HCT116 (cell line): ENCODE data around the gene GSC2. TPM values are rescaled to one million over a fixed set of nuclear protein-coding genes. Genes with fewer than 3 reads are reported as not detected.

Source experiments
- ATAC-seq: fragments of 200-7000 bp; cut with Tn5 transposase; 2 replicates; pipeline ENCODE4 v1.9.1; 2020; ENCODE audit warnings: mild to moderate bottlenecking, moderate library complexity
- BruUV-seq: library from RNA; stranded (reverse); fragments of 400-500 nt; replicated peaks from 2 replicates; lab custom pipeline; 2021; lab: Mats Ljungman, UMichigan
- CTCF ChIA-PET: fragments of 300-600 bp; sonication (Branson Sonifier 250); formaldehyde crosslinking; loops from one replicate; lab custom pipeline; 2021; ENCODE audit warnings: antibody characterized with exemption; lab: Charles Lee
- POLR2A ChIA-PET: fragments of 300-600, 350-600 bp; sonication (Branson Sonifier 250); formaldehyde crosslinking; loops from one replicate; lab custom pipeline; 2021; ENCODE audit warnings: antibody characterized with exemption; lab: Charles Lee
- RAD21 ChIA-PET, 2 experiments: fragments of 300-600 bp; sonication (Branson Sonifier 250); formaldehyde crosslinking; loops; one replicate each; lab custom pipeline; 2023; ENCODE audit warnings: low total read pairs in 2 of 2; ENCODE audit not compliant: uncharacterized antibody in 2 of 2, unreplicated experiment in 2 of 2, low non-redundant PET in 1 of 2; lab: Charles Lee
- DNase-seq: peaks from one replicate; pipeline ENCODE4 v3.0.0-alpha.2; 2010; ENCODE audit warnings: low read depth, low spot score
- H2AFZ ChIP-seq: fragments of 200-600 bp; shearing (Covaris generic), sonication (generic); 2 replicates; pipeline ENCODE4 v1.6.1; 2017; ENCODE audit warnings: low read depth, mixed run types, mixed read lengths, antibody characterized with exemption, low read length; ENCODE audit not compliant: poor library complexity, severe bottlenecking
- H3K27ac ChIP-seq: 2 replicates; pipeline ENCODE4 v1.5.1; 2012; ENCODE audit warnings: low read depth, low read length
- H3K27me3 ChIP-seq: fragments of 200-600 bp; sonication (generic); 2 replicates; pipeline ENCODE4 v1.6.1; 2016; ENCODE audit warnings: mixed run types, low read length, mixed read lengths; ENCODE audit not compliant: insufficient read depth
- H3K36me3 ChIP-seq, 2 experiments: fragments of 200-500 bp in 1 of 2; fragments of 200-600 bp in 1 of 2; sonication (Bioruptor generic) in 1 of 2; sonication (generic) in 1 of 2; 2 replicates each; pipeline versions ENCODE4 v1.5.1 to v1.6.1; 2014 to 2016; ENCODE audit warnings: low read length in 2 of 2, inconsistent platforms in 1 of 2, mixed read lengths in 1 of 2, mixed run types in 1 of 2; ENCODE audit not compliant: insufficient read depth in 2 of 2, control insufficient read depth in 1 of 2
- H3K4me1 ChIP-seq, 2 experiments: fragments of 200-600 bp in 1 of 2; sonication (generic) in 1 of 2; 2 replicates each; pipeline versions ENCODE4 v1.5.1 to v1.6.1; 2012 to 2017; ENCODE audit warnings: low read length in 2 of 2, inconsistent platforms in 1 of 2, mild to moderate bottlenecking in 1 of 2, mixed read lengths in 1 of 2, mixed run types in 1 of 2, moderate library complexity in 1 of 2; ENCODE audit not compliant: insufficient read depth in 2 of 2, control insufficient read depth in 1 of 2
- H3K4me2 ChIP-seq: fragments of 200-600 bp; sonication (generic); 2 replicates; pipeline ENCODE4 v1.6.1; 2017; ENCODE audit warnings: mixed run types, low read length, mixed read lengths
- H3K4me3 ChIP-seq, 2 experiments: fragments of 200-600 bp in 1 of 2; sonication (generic) in 1 of 2; replicated peaks in 1 of 2; 2 replicates each; pipeline ENCODE4 v1.5.1; 2011 to 2016; ENCODE audit warnings: low read length in 2 of 2, control low read depth in 1 of 2, low read depth in 1 of 2, mild to moderate bottlenecking in 1 of 2, mixed read lengths in 1 of 2, mixed run types in 1 of 2
- H3K79me2 ChIP-seq: fragments of 200-600 bp; sonication (generic); 2 replicates; pipeline ENCODE4 v1.6.1; 2017; ENCODE audit warnings: mild to moderate bottlenecking, mixed run types, low read length, moderate library complexity, mixed read lengths; ENCODE audit not compliant: insufficient read depth
- H3K9ac ChIP-seq: fragments of 200-600 bp; sonication (generic); 2 replicates; pipeline ENCODE4 v1.6.1; 2016; ENCODE audit warnings: low read length, mixed read lengths
- H3K9me2 ChIP-seq: fragments of 200-600 bp; sonication (generic), shearing (Covaris generic); 2 replicates; pipeline ENCODE4 v1.6.1; 2017; ENCODE audit warnings: mixed run types, mild to moderate bottlenecking, moderate library complexity; ENCODE audit not compliant: insufficient read depth
- H3K9me3 ChIP-seq, 2 experiments: fragments of 200-500 bp in 1 of 2; fragments of 200-600 bp in 1 of 2; sonication (Bioruptor generic) in 1 of 2; sonication (generic) in 1 of 2; 2 replicates each; pipeline ENCODE4 v1.6.1; 2014 to 2017; ENCODE audit warnings: low read length in 2 of 2, mixed read lengths in 2 of 2, inconsistent platforms in 1 of 2, low read depth in 1 of 2, mild to moderate bottlenecking in 1 of 2, mixed run types in 1 of 2, moderate library complexity in 1 of 2; ENCODE audit not compliant: control insufficient read depth in 1 of 2, insufficient read depth in 1 of 2
- H4K20me1 ChIP-seq: fragments of 200-600 bp; sonication (generic), shearing (Covaris generic); 2 replicates; pipeline ENCODE4 v1.6.1; 2017; ENCODE audit warnings: mixed run types, mild to moderate bottlenecking, moderate library complexity; ENCODE audit not compliant: insufficient read depth
- ATF3 ChIP-seq: IDR thresholded peaks from 2 replicates; pipeline ENCODE4 v1.6.1; 2012
- CBX3 ChIP-seq: IDR thresholded peaks from 2 replicates; pipeline ENCODE4 v1.6.1; 2012; ENCODE audit warnings: low read depth
- EGR1 ChIP-seq: IDR thresholded peaks from 2 replicates; pipeline ENCODE4 v1.6.1; 2012; ENCODE audit warnings: low read depth
- ELF1 ChIP-seq: IDR thresholded peaks from 2 replicates; pipeline ENCODE4 v1.6.1; 2012; ENCODE audit warnings: low read depth, borderline replicate concordance
- EZH2phosphoT487 ChIP-seq: fragments of 200-600 bp; IDR thresholded peaks from 2 replicates; pipeline ENCODE4 v1.6.1; 2018; ENCODE audit warnings: antibody characterized with exemption, borderline replicate concordance
- FOSL1 ChIP-seq: IDR thresholded peaks from 2 replicates; pipeline ENCODE4 v1.6.1; 2012; ENCODE audit warnings: low read depth
- POLR2A ChIP-seq: IDR thresholded peaks from 2 replicates; pipeline ENCODE4 v1.7.0; 2011; ENCODE audit warnings: borderline replicate concordance; ENCODE audit not compliant: insufficient read depth, insufficient read length; ENCODE audit errors: extremely low read depth
- REST ChIP-seq: IDR thresholded peaks from 2 replicates; pipeline ENCODE4 v1.6.1; 2012; ENCODE audit warnings: low read depth
- SIN3A ChIP-seq: IDR thresholded peaks from 2 replicates; pipeline ENCODE4 v1.6.1; 2012; ENCODE audit warnings: low read depth
- SRF ChIP-seq: IDR thresholded peaks from 2 replicates; pipeline ENCODE4 v1.6.1; 2012; ENCODE audit warnings: low read depth
- ZFX ChIP-seq: fragments of 450-650 bp; IDR thresholded peaks from 2 replicates; pipeline ENCODE4 v1.6.1; 2017
- ZNF274 ChIP-seq: fragments of 200-500 bp; sonication (Bioruptor generic); IDR thresholded peaks from 2 replicates; pipeline ENCODE4 v1.6.1; 2014; ENCODE audit warnings: mild to moderate bottlenecking, low read depth, low read length, inconsistent platforms
- intact Hi-C: fragments of 100-400 bp; cut with micrococcal nuclease; formaldehyde crosslinking; loops from 2 replicates; pipeline ENCODE4 v1.10.0; 2022
- total RNA-seq: library from RNA; stranded (reverse); gene quantifications from one replicate; pipeline ENCODE4 v1.2.1, GENCODE V29; 2021; ENCODE audit not compliant: unreplicated experiment
- TF ChIP-seq, protein P1 (sequence below): IDR thresholded peaks from 2 replicates; pipeline ENCODE4 v1.6.1; 2012
- TF ChIP-seq, protein P2 (sequence below): IDR thresholded peaks from 2 replicates; pipeline ENCODE4 v1.6.1; 2011; ENCODE audit warnings: mild to moderate bottlenecking, low read length, moderate library complexity; ENCODE audit not compliant: insufficient replicate concordance; ENCODE audit errors: extremely low read depth

Gene GSC2
- total RNA-seq, 1 experiment from 2014 or later, result not detected

GRCh38 chr22:19109198-19110063 is 40.7 kb downstream of the GSC2 start:
- ATAC-seq (no peak), DNase-seq (no peak)
- H3K27ac ChIP-seq, result no peak overlapping the region
- no peaks in the 10 kb centered on the region for H3K9me2 ChIP-seq
- no peaks in the 10 kb centered on the region for H3K9me3 ChIP-seq
- H3K4me2 ChIP-seq, result no peak overlapping the region
- BruUV-seq, result no TSS peak
- TF ChIP-seq, protein P1, sequence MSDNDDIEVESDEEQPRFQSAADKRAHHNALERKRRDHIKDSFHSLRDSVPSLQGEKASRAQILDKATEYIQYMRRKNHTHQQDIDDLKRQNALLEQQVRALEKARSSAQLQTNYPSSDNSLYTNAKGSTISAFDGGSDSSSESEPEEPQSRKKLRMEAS, result no peak
- TF ChIP-seq EZH2phosphoT487 (no peak), ELF1 (no peak), EGR1 (no peak), POLR2A (no peak), SIN3A (no peak), ZFX (no peak), FOSL1 (no peak), SRF (no peak), REST (no peak), ATF3 (no peak), ZNF274 (no peak), CBX3 (no peak)
- TF ChIP-seq, protein P2, sequence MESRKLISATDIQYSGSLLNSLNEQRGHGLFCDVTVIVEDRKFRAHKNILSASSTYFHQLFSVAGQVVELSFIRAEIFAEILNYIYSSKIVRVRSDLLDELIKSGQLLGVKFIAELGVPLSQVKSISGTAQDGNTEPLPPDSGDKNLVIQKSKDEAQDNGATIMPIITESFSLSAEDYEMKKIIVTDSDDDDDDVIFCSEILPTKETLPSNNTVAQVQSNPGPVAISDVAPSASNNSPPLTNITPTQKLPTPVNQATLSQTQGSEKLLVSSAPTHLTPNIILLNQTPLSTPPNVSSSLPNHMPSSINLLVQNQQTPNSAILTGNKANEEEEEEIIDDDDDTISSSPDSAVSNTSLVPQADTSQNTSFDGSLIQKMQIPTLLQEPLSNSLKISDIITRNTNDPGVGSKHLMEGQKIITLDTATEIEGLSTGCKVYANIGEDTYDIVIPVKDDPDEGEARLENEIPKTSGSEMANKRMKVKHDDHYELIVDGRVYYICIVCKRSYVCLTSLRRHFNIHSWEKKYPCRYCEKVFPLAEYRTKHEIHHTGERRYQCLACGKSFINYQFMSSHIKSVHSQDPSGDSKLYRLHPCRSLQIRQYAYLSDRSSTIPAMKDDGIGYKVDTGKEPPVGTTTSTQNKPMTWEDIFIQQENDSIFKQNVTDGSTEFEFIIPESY, result no peak
- no peaks in the 10 kb centered on the region for H3K27me3 ChIP-seq
- peaks cover 89% of the 10 kb centered on the region for H3K79me2 ChIP-seq
- intact Hi-C loops, result no loop called here
- H3K4me3 ChIP-seq, result no peak overlapping the region
- ChIA-PET CTCF (interaction anchor here (1.4 kb wide), 1 partner anchor 520 kb away, joined by 3 read pairs; no protein-coding TSS in a partner anchor), RAD21 (no interaction called here), POLR2A (interaction anchor here (2.6 kb wide), 1 partner anchor 13 kb away, joined by 6 read pairs; the partner anchor contains the start of gene DGCR2)
- H2AFZ ChIP-seq, result no peak overlapping the region
- H3K4me1 ChIP-seq, result no peaks in the 10 kb centered on the region
- no peaks in the 10 kb centered on the region for H3K36me3 ChIP-seq
- no peaks in the 10 kb centered on the region for H4K20me1 ChIP-seq
- H3K9ac ChIP-seq, result no peak overlapping the region
